Choroid plexus epithelial cell (primary cell): ENCODE results near the gene CDK5RAP1.

ENCODE experiments used
- DNase-seq: peaks from one replicate; pipeline ENCODE4 v3.0.0-alpha.2; 2010; ENCODE audit warnings: low read depth
- H3K4me3 ChIP-seq: 2 replicates; pipeline ENCODE4 v1.5.1; 2011; ENCODE audit warnings: low read depth, mild to moderate bottlenecking, control low read depth, low read length, moderate library complexity
- TF ChIP-seq, protein P1 (sequence below): conservative IDR thresholded peaks from 2 replicates; pipeline ENCODE4 v1.5.1; 2011; ENCODE audit warnings: low read depth, mild to moderate bottlenecking, control low read depth, inconsistent platforms, low read length, moderate library complexity

The CDK5RAP1 gene

DNA sequence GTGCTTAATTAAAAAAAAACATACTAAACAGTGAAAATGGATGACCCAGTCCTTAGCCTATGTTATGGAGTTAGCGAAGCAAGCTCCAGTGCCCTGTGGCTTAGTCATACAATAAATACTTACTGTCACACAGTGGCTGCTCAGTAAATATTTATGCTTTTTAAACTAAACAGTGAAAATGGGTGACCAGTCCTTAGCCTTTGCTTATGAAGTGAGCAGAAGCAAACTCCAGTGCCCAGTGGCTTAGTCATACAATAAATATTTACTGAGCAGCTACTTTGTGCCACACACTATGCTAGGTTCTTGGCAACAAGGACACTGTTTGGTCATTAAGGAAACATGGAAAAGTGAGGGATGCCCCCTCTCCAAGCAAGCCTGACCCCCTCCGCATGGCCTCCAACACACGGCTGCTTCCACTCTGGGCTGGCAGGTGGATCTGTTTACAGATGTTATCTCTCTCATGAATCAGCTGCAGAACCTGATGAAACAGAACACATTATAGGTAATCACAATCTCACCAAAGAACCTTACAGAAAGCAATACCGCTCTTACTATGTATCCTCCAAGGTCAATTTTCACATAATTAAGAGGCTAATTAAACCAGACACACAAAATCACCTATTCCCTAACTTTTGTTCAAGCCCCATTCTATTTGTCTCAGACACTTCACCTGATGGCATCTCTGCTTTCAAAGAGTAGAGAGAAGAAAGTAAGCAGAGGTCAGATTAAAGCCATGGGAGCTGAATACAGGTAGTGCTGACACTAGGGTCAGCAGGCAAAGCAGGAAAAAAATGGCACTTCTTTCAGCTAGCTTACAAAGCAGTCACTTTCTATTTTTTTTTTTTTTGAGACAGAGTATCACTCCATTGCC lies 27.3 kb downstream of the CDK5RAP1 start:
- TF ChIP-seq, protein P1, sequence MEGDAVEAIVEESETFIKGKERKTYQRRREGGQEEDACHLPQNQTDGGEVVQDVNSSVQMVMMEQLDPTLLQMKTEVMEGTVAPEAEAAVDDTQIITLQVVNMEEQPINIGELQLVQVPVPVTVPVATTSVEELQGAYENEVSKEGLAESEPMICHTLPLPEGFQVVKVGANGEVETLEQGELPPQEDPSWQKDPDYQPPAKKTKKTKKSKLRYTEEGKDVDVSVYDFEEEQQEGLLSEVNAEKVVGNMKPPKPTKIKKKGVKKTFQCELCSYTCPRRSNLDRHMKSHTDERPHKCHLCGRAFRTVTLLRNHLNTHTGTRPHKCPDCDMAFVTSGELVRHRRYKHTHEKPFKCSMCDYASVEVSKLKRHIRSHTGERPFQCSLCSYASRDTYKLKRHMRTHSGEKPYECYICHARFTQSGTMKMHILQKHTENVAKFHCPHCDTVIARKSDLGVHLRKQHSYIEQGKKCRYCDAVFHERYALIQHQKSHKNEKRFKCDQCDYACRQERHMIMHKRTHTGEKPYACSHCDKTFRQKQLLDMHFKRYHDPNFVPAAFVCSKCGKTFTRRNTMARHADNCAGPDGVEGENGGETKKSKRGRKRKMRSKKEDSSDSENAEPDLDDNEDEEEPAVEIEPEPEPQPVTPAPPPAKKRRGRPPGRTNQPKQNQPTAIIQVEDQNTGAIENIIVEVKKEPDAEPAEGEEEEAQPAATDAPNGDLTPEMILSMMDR, result no peak
- peak; percentile 50 for DNase-seq
- H3K4me3 ChIP-seq, result no peak overlapping the region

DNA sequence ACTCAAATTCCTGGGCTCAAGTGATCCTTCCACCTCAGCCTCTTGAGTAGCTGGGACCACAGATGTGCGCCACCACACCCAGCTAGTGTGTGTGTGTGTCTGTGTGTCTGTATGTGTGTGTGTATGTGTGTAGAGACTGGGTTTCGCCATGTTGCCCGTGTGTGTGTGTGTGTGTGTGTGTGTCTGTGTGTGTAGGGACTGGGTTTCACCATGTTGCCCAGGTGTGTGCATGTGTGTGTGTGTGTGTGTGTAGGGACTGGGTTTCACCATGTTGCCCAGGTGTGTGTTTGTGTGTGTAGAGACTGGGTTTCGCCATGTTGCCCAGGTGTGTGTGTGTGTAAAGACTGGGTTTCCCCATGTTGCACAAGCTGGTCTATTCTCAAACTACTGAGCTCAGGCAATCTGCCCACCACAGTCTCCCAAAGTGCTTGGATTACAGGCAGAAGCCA lies 28.3 kb downstream of the CDK5RAP1 start:
- TF ChIP-seq, protein P1, result no peak
- no peak overlapping the region for H3K4me3 ChIP-seq
- DNase-seq, result peak; percentile 50

DNA sequence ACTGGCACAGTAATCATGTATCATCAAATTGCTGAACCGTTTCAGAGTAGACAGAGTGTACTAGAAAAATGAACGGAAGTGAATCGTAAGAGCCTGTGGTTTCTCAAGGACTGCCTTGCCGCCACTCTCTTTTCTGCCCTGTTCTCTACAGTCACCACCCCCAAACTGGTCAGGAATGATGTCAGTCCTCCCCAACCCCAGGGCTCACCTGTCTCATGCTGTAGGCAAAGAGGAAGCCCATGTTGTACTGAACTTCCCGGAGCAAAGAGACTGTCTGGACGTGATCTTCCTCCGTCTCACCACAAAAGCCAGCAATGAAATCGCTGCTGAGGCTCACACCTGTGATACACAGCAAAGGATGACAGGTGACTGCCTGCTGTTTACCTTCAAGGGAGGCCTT lies 31.0 kb downstream of the CDK5RAP1 start:
- no peak for DNase-seq
- TF ChIP-seq, protein P1, result no peak
- no peak overlapping the region for H3K4me3 ChIP-seq

DNA sequence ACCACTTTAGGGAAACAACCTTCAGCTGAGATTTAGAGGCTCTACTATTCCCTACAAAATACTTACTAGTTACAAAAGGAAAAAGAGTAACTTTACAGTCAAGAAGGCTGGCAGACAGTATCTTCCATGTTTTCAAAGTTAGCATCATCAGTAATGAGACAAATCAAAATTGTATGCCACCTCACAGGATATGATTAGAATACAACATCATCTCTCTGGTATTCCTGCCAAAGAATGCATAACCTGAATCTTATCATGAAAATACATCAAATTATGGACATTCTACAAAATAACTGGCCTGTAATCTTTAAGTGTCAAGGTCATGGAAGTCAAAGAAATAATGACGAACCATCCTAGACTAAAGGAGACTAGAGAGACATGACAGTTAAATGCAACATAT lies 38.4 kb downstream of the CDK5RAP1 start:
- H3K4me3 ChIP-seq, result no peak overlapping the region
- DNase-seq, result peak; percentile 7
- TF ChIP-seq, protein P1, result no peak

DNA sequence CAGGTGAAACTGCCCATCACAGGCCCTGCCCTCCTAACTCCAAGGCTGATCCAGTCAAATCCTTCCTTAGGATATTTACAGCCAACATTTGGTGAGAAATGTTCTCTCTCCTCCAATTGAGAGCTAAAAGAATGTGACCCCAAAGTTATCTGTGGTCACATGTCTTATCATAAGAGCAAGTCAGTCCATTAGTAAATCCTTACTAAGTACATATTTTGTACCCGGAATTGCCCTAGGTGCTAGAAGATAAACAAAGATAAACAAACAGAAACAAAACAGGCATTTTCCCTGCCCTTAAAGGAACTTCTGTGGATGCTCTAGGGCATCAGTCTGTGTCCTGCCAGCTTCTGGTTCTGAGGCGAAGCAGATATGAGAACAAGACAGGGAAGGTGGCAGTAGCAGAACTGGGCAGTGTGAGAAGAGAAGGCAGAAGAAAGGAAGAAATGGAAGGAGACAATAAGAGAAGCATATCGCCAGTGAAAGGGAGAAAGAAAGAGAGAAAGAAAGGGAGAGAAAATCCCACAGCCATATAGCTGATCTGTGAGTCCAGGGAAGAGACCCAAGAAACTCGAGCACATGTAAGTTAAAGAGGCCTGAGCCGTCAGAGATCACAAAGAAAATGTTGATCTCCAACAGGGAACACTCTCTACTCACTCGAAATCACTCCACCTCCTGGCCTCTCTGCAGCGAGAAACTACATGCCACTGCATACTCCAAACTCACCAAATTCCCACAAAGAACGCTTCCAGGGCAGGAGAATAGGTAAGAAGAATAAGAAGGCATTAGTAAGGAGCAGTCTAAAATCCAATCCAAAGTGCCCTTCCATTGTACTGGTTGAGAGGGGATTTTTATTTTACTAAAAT lies 41.7 kb downstream of the CDK5RAP1 start:
- no peak overlapping the region for H3K4me3 ChIP-seq
- TF ChIP-seq, protein P1, result no peak
- peak; percentile 13 for DNase-seq

DNA sequence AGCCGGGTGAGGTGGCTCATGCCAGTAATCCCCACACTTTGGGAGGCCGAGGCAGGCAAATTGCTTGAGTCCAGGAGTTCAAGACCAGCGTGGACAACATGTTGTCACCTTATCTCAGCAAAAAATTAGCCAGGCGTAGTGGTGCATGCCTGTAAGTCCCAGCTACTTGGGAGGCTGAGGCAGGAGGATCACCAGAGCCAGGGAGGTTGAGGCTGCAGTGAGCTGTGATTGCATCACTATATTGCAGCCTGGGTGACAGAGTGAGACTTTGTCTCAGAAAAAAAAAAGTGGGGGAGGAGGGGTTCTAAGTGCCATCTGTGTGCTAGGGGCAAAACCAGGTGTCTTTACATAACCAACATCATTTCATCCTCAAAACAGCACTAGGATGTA lies 48.3 kb downstream of the CDK5RAP1 start:
- DNase-seq, result no peak
- TF ChIP-seq, protein P1, result no peak
- H3K4me3 ChIP-seq, result no peak overlapping the region
